ENCODE data around the gene EMX1. TPM values are rescaled to one million over a fixed set of nuclear protein-coding genes. Genes with fewer than 3 reads are reported as not detected.
A peak's percentile ranks its signal among the peaks of the same experiment; 100 is the strongest.

The EMX1 gene
- total and polyA plus RNA-seq, 2 of the 13 experiments (the other 11 are each of a cell fraction or from before 2014, with no cell fraction given): 0.62 to 4.9 TPM

GRCh38 chr2:72915907-72916742, 1.2 kb upstream of the EMX1 start (continued):
- no peak for TF ChIP-seq NR2F6 (IDR thresholded peaks at IDR 0.05)
- peak; percentile 21; the same call in 1 of the 2 replicates for TF ChIP-seq NR2F6 (CRISPR knock-in tag; IDR thresholded peaks at IDR 0.05)
- TF ChIP-seq ARID5B (CRISPR knock-in tag; IDR thresholded peaks at IDR 0.05): peak; percentile 78
- TF ChIP-seq MEIS1 (CRISPR knock-in tag; IDR thresholded peaks at IDR 0.05; ENCODE audit: borderline replicate concordance): no peak
- TF ChIP-seq, protein P1, sequence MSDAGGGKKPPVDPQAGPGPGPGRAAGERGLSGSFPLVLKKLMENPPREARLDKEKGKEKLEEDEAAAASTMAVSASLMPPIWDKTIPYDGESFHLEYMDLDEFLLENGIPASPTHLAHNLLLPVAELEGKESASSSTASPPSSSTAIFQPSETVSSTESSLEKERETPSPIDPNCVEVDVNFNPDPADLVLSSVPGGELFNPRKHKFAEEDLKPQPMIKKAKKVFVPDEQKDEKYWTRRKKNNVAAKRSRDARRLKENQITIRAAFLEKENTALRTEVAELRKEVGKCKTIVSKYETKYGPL (CRISPR knock-in tag; IDR thresholded peaks at IDR 0.05): 0 out of 2 replicates have a peak, but pooled peaks have one; percentile 22
- TF ChIP-seq ZNF354B (CRISPR knock-in tag; IDR thresholded peaks at IDR 0.05): peak; percentile 73; the same call in 1 of the 2 replicates
- no peak; the same call in 1 of the 2 replicates for TF ChIP-seq ADNP (CRISPR knock-in tag; IDR thresholded peaks at IDR 0.05)
- no peak for TF ChIP-seq IRX3 (CRISPR knock-in tag; IDR thresholded peaks at IDR 0.05; ENCODE audit: borderline replicate concordance, low read depth)
- peak; percentile 56; the same call in 1 of the 2 replicates for TF ChIP-seq ETV6 (CRISPR knock-in tag; conservative IDR thresholded peaks at IDR 0.05)
- no peak for TF ChIP-seq ZNF460 (CRISPR knock-in tag; IDR thresholded peaks at IDR 0.05; ENCODE audit: borderline replicate concordance)
- peak; percentile 88 for TF ChIP-seq ZNF607 (CRISPR knock-in tag; IDR thresholded peaks at IDR 0.05; ENCODE audit: borderline replicate concordance)
- no peak for TF ChIP-seq RFX3 (CRISPR knock-in tag; IDR thresholded peaks at IDR 0.05)
- TF ChIP-seq ZNF335 (CRISPR knock-in tag; IDR thresholded peaks at IDR 0.05): no peak
- TF ChIP-seq, protein P2, sequence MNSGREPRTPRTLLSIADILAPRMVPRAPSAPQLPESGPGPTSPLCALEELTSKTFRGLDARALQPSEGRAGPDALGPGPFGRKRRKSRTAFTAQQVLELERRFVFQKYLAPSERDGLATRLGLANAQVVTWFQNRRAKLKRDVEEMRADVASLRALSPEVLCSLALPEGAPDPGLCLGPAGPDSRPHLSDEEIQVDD (CRISPR knock-in tag; IDR thresholded peaks at IDR 0.05; ENCODE audit: borderline replicate concordance): no peak
- TF ChIP-seq PREB (CRISPR knock-in tag; IDR thresholded peaks at IDR 0.05): no peak
- no peak for TF ChIP-seq NRL (CRISPR knock-in tag; IDR thresholded peaks at IDR 0.05; ENCODE audit: borderline replicate concordance)
- no peak for TF ChIP-seq ZNF256 (CRISPR knock-in tag; conservative IDR thresholded peaks at IDR 0.05)
- TF ChIP-seq AKAP8 (CRISPR knock-in tag; IDR thresholded peaks at IDR 0.05): 0 out of 2 replicates have a peak, but pooled peaks have one; percentile 24
- TF ChIP-seq ZNF138 (CRISPR knock-in tag; IDR thresholded peaks at IDR 0.05; ENCODE audit: low read depth): peak; percentile 46; the same call in 1 of the 2 replicates
- peak; percentile 80 for TF ChIP-seq PITX1 (CRISPR knock-in tag; IDR thresholded peaks at IDR 0.05)
- TF ChIP-seq MLXIP (CRISPR knock-in tag; IDR thresholded peaks at IDR 0.05; ENCODE audit: borderline replicate concordance): no peak

Data from HepG2 (cell line).